GM18508 (cell line): ENCODE data around the gene BTBD16.

Experiments used
- ATAC-seq: cut with Tn5 transposase; IDR thresholded peaks from one replicate; pipeline ENCODE4 v1.9.1; 2021; ENCODE audit warnings: moderate number of reproducible peaks; ENCODE audit not compliant: insufficient read depth, unreplicated experiment

The BTBD16 gene

DNA sequence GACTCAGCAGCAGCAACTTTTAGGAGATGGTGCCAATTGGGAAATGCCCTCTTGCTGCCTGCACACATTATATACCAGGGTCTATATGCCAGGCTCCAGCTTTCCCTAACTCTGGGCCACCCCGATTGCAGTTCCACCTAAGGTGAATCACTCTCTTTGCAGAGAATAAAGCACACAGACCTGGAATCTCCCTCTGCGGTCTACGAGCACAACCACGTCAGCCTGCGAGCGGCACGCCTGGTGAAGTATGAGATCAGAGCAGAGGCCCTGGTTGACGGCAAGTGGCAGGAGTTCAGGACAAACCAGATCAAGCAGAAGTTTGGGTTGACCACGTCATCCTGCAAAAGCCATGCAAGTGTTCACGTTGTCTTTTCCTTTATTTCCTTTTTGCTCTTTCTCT lies 65.2 kb downstream of the BTBD16 start:
- no peak for ATAC-seq

DNA sequence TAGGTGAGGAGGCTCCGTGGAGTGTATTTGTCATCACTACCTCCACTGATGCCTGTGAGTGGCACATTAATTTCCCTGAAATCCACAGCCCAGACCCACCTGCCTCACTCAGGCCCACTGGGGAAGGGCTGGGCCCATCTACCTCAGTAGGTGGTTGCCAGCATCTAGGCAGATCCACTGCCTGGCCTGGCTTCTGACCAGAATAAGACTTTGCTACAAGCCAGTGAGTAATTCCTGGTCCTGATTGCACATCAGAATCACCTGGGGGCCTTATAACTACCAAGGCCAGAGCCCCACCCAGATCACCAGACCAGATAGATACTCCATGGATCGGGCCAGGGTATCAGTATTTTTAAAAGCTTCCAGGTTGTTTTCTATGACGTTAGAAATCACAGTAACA lies 65.9 kb downstream of the BTBD16 start:
- no peak for ATAC-seq

DNA sequence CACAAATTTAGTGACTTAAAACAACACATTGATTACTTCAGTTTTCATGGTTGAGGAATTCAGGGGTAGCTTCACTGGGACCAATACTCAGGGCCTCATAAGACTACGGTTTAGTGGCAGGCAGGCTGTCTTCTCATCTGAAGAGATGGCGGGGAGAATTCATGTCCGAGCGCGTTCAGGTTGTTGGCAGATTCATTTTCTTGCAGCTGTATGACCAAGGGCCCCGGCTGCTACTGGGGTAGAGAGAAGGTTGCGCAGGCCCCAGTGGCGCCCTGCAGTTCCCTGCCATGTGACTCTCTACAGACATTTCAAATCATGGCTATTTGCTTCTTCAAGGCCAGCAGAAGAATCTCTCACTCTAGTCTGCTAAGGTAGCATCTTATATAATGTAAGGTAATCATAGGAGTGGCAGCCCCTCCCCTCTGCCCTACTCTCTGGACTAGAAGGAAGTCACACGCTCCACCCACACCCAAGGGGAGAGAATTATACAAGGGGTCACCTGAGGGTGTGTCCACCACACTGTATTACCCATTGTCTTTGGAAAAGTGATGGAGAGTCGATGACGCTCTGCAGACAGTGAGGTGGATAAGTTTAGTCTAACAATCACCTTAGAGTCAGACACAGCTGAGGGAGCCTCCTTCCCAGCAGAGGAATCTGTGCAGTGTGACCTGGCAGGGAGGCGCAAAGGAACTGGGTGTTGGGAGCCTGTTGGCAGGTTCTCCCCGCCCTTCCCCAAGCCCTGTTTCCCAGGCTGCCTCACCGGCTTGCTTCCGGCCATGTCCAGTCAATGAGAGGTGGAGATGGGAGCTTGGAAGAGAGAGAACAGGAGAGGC lies 67.7 kb downstream of the BTBD16 start:
- no peak for ATAC-seq

- no peak for ATAC-seq
Observed at GRCh38 chr10:122341141-122341810, 70.2 kb downstream of the BTBD16 start.

- ATAC-seq: no peak
Observed at GRCh38 chr10:122342293-122343134, 71.4 kb downstream of the BTBD16 start.

DNA sequence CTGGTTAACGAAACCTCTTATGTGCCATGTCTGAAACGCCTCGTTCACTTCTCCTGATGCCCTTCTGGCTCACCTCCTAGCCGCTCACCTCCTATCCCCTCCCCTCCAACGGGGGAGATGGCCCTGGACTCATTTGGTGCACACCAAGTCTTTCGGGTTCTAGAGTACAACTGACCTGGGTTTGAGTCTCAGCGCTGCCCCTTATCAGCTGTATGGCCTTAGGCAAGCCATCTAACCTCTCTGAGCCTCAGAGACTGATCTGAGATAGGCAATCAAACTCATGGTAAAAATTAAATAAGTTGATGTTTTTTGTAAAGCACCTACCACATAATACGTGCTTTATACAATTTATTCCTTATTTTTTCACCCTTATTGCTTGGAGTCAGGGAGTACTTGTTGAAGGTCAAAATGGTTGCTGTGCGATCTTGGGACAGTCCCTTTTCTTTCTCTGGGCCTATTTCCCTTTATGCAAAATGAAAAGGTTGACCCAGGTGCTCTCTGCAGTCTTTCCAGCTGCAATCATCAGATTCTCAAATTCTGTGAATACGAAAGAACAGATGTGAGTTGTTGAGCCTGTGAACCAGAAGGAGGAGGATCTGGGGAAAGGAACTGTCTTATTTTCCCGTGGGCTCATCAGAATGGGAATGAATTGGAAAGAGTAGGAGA lies 72.2 kb downstream of the BTBD16 start:
- ATAC-seq: no peak

GRCh38 chr10:122343936-122344335 lies 72.8 kb downstream of the BTBD16 start:
- no peak for ATAC-seq

DNA sequence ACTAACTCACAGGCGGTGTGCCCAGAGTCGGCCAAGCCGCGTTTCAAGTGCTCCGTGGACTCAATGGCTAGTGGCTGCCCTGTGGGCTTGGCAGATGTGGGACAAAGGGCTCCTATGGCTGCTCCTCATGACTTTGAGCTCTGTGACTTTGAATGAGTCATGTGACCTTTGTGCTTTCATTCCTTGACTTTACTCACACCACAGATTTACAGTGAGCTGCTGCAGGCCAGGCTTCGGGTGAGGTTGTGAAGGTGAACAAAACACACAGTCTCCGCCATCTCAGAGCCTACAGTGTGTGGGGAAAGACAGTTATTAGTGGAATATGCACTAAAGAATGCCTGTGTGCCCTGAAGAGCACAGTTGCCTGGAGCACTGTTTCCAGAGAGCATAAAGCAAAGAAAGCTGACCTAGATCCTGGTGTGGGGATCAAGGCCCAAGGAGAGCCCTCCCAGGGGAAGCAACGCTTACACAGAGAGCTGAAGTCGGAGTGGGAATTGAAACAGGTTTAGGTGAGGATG lies 73.7 kb downstream of the BTBD16 start:
- ATAC-seq: no peak

DNA sequence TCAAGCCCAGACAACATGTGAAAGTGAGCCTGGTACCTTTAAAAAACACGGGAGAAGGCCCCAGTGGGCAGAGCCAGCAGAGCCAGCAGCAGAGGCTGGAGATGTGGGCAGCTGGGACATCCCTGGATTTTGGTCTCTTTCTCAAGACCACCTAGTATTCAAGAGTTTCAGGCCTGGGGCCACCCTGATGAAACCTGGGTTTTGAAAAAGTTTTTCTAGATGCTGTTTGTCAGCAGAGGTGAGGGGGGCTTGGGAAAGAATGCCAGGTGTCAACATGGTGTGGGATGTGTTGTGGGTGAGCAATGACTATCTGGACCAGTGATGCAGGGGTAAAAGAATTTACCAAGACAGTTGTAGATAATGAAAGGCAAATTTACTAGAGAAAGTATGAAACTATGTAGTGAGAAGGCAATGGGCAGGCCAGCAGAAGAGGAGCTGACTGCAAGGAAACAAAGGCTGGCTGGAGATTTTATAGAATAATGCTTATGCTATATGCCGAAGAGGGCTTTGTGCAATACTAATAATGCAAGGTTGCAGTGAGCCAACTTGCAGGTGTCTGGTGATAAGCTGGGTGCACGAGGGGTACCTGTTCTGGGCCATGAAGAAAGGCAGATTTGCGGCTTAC lies 75.3 kb downstream of the BTBD16 start:
- ATAC-seq: no peak

DNA sequence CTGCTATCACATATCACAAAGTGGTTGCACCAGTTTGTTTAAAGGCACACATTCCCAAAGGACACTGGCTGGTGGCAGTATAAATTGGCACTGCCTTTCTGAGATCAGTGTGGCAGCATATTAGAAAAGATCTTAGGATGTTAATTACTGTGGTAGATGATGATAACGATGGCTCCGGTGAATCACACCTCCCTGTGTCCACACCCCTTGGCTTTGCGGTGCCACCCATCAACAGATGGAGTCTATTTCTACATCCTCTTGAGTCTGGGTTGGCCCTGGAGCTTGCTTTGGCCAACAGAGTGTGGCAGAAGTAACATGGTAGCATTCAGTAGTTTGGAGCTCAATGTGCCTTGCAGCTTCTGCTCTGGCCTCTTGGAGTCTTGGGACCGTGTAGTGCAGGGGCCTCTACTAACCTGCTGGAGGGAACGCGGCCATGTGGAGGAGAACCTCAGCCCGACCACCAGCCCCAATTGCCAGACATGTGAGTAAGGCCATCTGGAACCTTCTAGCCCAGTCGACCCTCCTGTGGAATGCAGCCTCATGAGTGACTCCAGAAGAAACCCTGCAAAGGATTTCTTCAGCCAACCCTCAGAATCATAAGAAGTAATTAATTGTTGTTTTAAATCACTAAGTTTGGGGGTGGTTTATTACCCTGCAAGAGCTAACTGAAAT lies 76.2 kb downstream of the BTBD16 start:
- ATAC-seq: no peak

- no peak for ATAC-seq
Observed at GRCh38 chr10:122348512-122348911, 77.4 kb downstream of the BTBD16 start.

DNA sequence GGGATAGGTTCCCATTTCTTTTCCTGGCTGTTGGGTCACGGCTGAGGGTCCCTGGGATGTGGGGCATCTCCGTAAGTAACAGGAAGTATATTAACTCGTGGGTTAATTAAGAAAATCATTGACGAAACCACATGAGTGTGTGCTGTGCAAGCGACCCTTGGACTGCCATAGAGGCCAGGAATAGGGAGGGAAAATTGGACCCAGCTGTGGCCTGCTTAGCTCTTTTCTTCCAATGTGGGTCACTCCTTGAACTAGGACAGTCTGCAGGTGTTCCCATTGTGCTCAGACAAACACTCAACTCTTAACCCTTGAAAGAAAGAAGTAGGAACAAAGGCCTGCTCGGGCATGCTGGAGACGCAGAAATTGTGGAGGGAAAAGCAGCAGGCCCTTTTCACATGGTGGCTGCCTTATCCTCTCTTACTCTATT lies 77.9 kb downstream of the BTBD16 start:
- ATAC-seq: no peak

GRCh38 chr10:122349758-122350369 lies 78.8 kb downstream of the BTBD16 start:
- no peak for ATAC-seq

- no peak for ATAC-seq
Observed at GRCh38 chr10:122350893-122351292, 79.8 kb downstream of the BTBD16 start.

DNA sequence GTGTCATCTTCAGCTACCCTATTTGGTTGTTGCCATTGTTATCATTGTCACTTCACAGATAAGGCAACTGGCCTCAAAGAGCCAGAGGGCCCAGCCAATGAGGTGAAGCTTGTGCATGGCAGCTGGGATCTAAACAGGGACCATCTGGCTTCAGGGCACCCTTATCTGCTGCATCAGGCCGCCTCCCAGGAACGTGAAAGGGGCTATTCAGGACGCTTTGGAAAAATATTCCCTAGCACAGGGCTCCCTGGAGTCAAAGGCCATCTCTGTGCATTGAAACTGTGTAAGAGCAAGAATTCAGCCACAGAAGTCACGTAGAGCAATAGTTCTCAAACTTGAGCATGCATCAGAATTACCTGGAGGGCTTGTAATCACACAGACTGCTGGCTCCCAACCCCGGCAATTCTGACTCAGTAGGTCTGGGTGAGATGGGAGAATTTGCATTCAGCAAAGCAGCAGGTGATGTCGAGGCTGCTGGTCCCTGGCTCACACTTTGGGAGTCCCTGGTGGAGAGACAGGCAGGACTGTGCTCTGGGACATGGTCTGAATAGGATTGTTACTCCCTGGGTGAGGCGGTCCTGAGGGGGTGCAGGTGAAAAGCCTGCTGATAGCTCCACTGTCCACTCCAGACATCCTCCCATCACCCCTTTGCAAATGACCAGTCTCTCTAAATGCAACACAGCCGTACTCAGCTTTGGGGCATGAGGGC lies 81.9 kb downstream of the BTBD16 start:
- ATAC-seq: no peak

GRCh38 chr10:122354383-122354782 lies 83.3 kb downstream of the BTBD16 start:
- ATAC-seq: no peak

DNA sequence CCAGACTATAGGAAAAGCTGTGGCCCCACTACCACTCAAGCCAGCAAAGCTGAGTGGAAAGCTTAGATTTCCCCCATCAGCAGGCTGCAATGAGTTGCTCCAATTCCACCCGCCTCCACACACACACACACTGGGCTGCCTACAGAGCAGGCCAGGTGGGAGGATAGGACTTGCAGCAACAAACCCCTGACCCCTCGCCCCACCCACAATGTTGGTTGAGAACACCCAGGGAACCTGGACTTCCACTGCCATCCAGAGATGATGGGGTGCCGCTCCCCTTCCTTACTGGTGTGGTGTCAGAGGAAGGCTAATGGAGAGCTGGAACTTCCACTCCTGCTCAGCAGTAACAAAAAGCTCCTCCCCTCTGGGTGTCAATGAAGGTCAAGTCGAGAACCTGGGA lies 86.6 kb downstream of the BTBD16 start:
- no peak for ATAC-seq

GRCh38 chr10:122359621-122360020 lies 88.5 kb downstream of the BTBD16 start:
- no peak for ATAC-seq
